Endothelial cell of umbilical vein (primary cell): ENCODE measurements around the gene FAM221A.

Experiments used
- EZH2 ChIP-seq: IDR thresholded peaks from 2 replicates; pipeline ENCODE4 v1.6.1; 2012; ENCODE audit warnings: borderline replicate concordance, low read depth, mild to moderate bottlenecking, moderate library complexity, low read length, inconsistent platforms; ENCODE audit not compliant: severe bottlenecking
- FOS ChIP-seq: IDR thresholded peaks from 2 replicates; pipeline ENCODE4 v1.6.1; 2011; ENCODE audit warnings: mild to moderate bottlenecking, low read length, moderate library complexity, borderline replicate concordance; ENCODE audit not compliant: insufficient read depth
- GATA2 ChIP-seq: IDR thresholded peaks from 2 replicates; pipeline ENCODE4 v1.7.0; 2011; ENCODE audit warnings: low read depth, mild to moderate bottlenecking, moderate library complexity, mixed read lengths, low read length; ENCODE audit not compliant: insufficient read length, insufficient read depth
- JUN ChIP-seq: IDR thresholded peaks from 2 replicates; pipeline ENCODE4 v1.6.1; 2011; ENCODE audit warnings: borderline replicate concordance, low read depth; ENCODE audit not compliant: insufficient read length, insufficient read depth
- MYC ChIP-seq: IDR thresholded peaks from one replicate; pipeline ENCODE4 v1.6.1; 2011; ENCODE audit warnings: mild to moderate bottlenecking, low read depth, low read length
- POLR2A ChIP-seq: IDR thresholded peaks from 2 replicates; pipeline ENCODE4 v1.6.1; 2012; ENCODE audit warnings: low read depth, mild to moderate bottlenecking, control low read depth, low read length
- POLR2AphosphoS5 ChIP-seq: IDR thresholded peaks from 2 replicates; pipeline ENCODE4 v1.6.1; 2012; ENCODE audit warnings: low read depth, mild to moderate bottlenecking, control low read depth, low read length, moderate library complexity; ENCODE audit not compliant: insufficient read depth
- TF ChIP-seq, protein P1 (sequence below), 2 donors: IDR thresholded peaks; 1 replicate in 1 of 2; 2 replicates in 1 of 2; pipeline ENCODE4 v1.5.1; 2011; ENCODE audit warnings: low read length in 2 of 2, mild to moderate bottlenecking in 2 of 2, moderate library complexity in 2 of 2, control low read depth in 1 of 2, inconsistent platforms in 1 of 2, low read depth in 1 of 2; ENCODE audit not compliant: insufficient read depth in 1 of 2; ENCODE audit errors: extremely low read depth in 1 of 2
- TF ChIP-seq, protein P2 (sequence below): IDR thresholded peaks from 2 replicates; pipeline ENCODE4 v1.6.1; 2011; ENCODE audit not compliant: insufficient read depth, insufficient read length

DNA sequence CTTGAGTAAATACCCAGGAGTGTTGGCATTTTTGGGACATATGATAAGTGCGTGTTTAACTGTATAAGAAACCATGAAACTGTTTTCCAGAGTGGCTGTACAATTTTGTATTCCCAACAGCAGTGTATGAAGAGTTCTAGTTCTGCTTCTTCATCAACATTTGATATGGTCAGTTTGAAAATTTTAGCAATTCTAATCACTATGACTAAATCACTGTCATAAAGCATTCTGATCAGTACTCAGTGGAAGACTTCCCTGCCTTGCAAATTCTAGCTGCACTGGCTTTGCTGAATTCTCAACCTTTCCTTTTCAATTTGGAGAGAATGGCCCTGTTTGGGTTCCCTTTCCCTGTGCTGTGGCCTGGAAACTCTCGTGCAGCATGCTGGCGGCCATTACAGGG lies 18.6 kb upstream of the FAM221A start:
- TF ChIP-seq MYC (no peak), POLR2AphosphoS5 (no peak), EZH2 (no peak), POLR2A (no peak), FOS (no peak), GATA2 (no peak), JUN (no peak)
- TF ChIP-seq, protein P1, sequence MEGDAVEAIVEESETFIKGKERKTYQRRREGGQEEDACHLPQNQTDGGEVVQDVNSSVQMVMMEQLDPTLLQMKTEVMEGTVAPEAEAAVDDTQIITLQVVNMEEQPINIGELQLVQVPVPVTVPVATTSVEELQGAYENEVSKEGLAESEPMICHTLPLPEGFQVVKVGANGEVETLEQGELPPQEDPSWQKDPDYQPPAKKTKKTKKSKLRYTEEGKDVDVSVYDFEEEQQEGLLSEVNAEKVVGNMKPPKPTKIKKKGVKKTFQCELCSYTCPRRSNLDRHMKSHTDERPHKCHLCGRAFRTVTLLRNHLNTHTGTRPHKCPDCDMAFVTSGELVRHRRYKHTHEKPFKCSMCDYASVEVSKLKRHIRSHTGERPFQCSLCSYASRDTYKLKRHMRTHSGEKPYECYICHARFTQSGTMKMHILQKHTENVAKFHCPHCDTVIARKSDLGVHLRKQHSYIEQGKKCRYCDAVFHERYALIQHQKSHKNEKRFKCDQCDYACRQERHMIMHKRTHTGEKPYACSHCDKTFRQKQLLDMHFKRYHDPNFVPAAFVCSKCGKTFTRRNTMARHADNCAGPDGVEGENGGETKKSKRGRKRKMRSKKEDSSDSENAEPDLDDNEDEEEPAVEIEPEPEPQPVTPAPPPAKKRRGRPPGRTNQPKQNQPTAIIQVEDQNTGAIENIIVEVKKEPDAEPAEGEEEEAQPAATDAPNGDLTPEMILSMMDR (IDR thresholded peaks at IDR 0.05; ENCODE audit: extremely low read depth in 1 of 2, insufficient read depth in 1 of 2, low read depth in 1 of 2, low read length in 2 of 2): no peak
- TF ChIP-seq, protein P2, sequence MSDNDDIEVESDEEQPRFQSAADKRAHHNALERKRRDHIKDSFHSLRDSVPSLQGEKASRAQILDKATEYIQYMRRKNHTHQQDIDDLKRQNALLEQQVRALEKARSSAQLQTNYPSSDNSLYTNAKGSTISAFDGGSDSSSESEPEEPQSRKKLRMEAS: no peak
